Natural killer cell (primary cell): ENCODE measurements around the gene HYCC2. TPM values are rescaled to one million over a fixed set of nuclear protein-coding genes. Genes with fewer than 3 reads are reported as not detected.

Source experiments
- ATAC-seq, 3 donors: fragments of 150-1000 bp in 2 of 3; fragments of 200-7000 bp in 1 of 3; cut with Tn5 transposase; 1 replicate in 1 of 3; 2 replicates in 2 of 3; pipeline ENCODE4 v1.10.0; 2021; ENCODE audit warnings: mild to moderate bottlenecking in 2 of 3, moderate library complexity in 2 of 3
- DNase-seq, 2 donors: peaks; one replicate each; pipeline versions ENCODE4 v3.0.0 to v3.0.0-alpha.2; 2013 to 2021; ENCODE audit warnings: mixed read lengths in 1 of 2
- H3K27ac ChIP-seq: one replicate; pipeline ENCODE4 v1.5.1; 2013; ENCODE audit warnings: mild to moderate bottlenecking, low read length
- H3K27me3 ChIP-seq: one replicate; pipeline ENCODE4 v1.6.1; 2013; ENCODE audit warnings: low read length; ENCODE audit not compliant: control insufficient read depth, insufficient read depth
- H3K36me3 ChIP-seq: one replicate; pipeline ENCODE4 v1.6.1; 2013; ENCODE audit warnings: low read length; ENCODE audit not compliant: control insufficient read depth, insufficient read depth
- H3K4me1 ChIP-seq: one replicate; pipeline ENCODE4 v1.6.1; 2013; ENCODE audit warnings: low read length; ENCODE audit not compliant: control insufficient read depth, insufficient read depth
- H3K4me3 ChIP-seq: one replicate; pipeline ENCODE4 v1.5.1; 2013; ENCODE audit warnings: low read length
- H3K9me3 ChIP-seq: one replicate; pipeline ENCODE4 v1.6.1; 2013; ENCODE audit warnings: low read length; ENCODE audit not compliant: control insufficient read depth, insufficient read depth
- H3K27ac Mint-ChIP-seq, 2 donors: one replicate each; pipeline ENCODE4 v1.8.0; 2022; ENCODE audit warnings: mild to moderate bottlenecking in 2 of 2, mixed read lengths in 2 of 2, moderate library complexity in 1 of 2
- H3K27me3 Mint-ChIP-seq, 2 donors: one replicate each; pipeline ENCODE4 v1.8.0; 2022; ENCODE audit warnings: low read depth in 2 of 2, mixed read lengths in 2 of 2
- H3K36me3 Mint-ChIP-seq: one replicate; pipeline ENCODE4 v1.8.0; 2022; ENCODE audit warnings: mixed read lengths
- H3K4me1 Mint-ChIP-seq, 2 donors: one replicate each; pipeline ENCODE4 v1.8.0; 2022; ENCODE audit warnings: mixed read lengths in 2 of 2
- H3K4me3 Mint-ChIP-seq: one replicate; pipeline ENCODE4 v1.8.0; 2022; ENCODE audit warnings: mild to moderate bottlenecking, moderate library complexity, mixed read lengths
- H3K9me3 Mint-ChIP-seq, 2 donors: one replicate each; pipeline ENCODE4 v1.8.0; 2022; ENCODE audit warnings: mixed read lengths in 2 of 2
- CTCF ChIP-seq: fragments of 200-600 bp; IDR thresholded peaks from one replicate; pipeline ENCODE4 v1.8.0; 2022; ENCODE audit warnings: antibody characterized with exemption
- WGBS: methylation state at CpG from one replicate; pipeline ENCODE4 v1.1.7; 2013; ENCODE audit warnings: missing lambda C conversion rate; ENCODE audit not compliant: insufficient coverage; 5-methylcytosine and 5-hydroxymethylcytosine counted together
- intact Hi-C: fragments of 100-400 bp; cut with micrococcal nuclease; formaldehyde crosslinking; loops from one replicate; pipeline ENCODE4 v1.14.2; 2022
- total RNA-seq, 4 donors: library from RNA; stranded (reverse); fragments of 120-200 nt in 1 of 4; gene quantifications; one replicate each; pipeline versions ENCODE4 v1.2.3 to v1.2.4, GENCODE V29; 2013 to 2022

HYCC2 gene
- total RNA-seq, 3 donors from 2014 or later (not counting 1 experiment from before 2014, with no cell fraction given) = 54.2 to 62.5 (median 60.1) TPM

- DNase-seq = no peak
- intact Hi-C loops = no loop called here
- ATAC-seq = no peak
- Histone ChIP-seq H3K4me1 (peaks cover 37% of the 10 kb centered on the region), H3K36me3 (no peaks in the 10 kb centered on the region), H3K9me3 (no peaks in the 10 kb centered on the region), H3K4me3 (no peak overlapping the region), H3K27me3 (no peaks in the 10 kb centered on the region), H3K27ac (no peak overlapping the region)
- Mint-ChIP-seq H3K27ac (peak overlapping the region; percentile 93 to 100), H3K36me3 (peaks cover 3% of the 10 kb centered on the region), H3K27me3 (no peaks in the 10 kb centered on the region), H3K4me1 (peaks cover 41 to 49% of the 10 kb centered on the region in 2 donors), H3K9me3 (peaks cover 0 to 3% of the 10 kb centered on the region in 2 donors), H3K4me3 (peak overlapping the region; percentile 95)
- WGBS = 100% methylated on average over 3 of the region's 4 CpGs
- no peak for TF ChIP-seq CTCF
Measured at GRCh38 chr2:201114350-201114749, 42.9 kb upstream of the HYCC2 start.

- H3K36me3 ChIP-seq = no peaks in the 10 kb centered on the region
- ATAC-seq (no peak), DNase-seq (no peak)
- H3K4me3 ChIP-seq = no peak overlapping the region
- TF ChIP-seq CTCF = no peak
- H3K27me3 Mint-ChIP-seq = no peaks in the 10 kb centered on the region
- no peaks in the 10 kb centered on the region for H3K9me3 ChIP-seq
- no peak overlapping the region for H3K27ac ChIP-seq
- no peaks in the 10 kb centered on the region for H3K27me3 ChIP-seq
- H3K4me3 Mint-ChIP-seq = no peak overlapping the region
- 100% methylated on average over 2 of the region's 3 CpGs for WGBS
- H3K9me3 Mint-ChIP-seq = peaks cover 0 to 3% of the 10 kb centered on the region in 2 donors
- H3K36me3 Mint-ChIP-seq = no peaks in the 10 kb centered on the region
- H3K27ac Mint-ChIP-seq = no peak overlapping the region
- intact Hi-C loops = no loop called here
- H3K4me1 ChIP-seq = peaks cover 18% of the 10 kb centered on the region
- peaks cover 19 to 25% of the 10 kb centered on the region in 2 donors for H3K4me1 Mint-ChIP-seq
Measured at GRCh38 chr2:201111096-201111495, 39.6 kb upstream of the HYCC2 start.

- H3K27ac Mint-ChIP-seq = no peak overlapping the region
- H3K4me1 ChIP-seq = peaks cover 16% of the 10 kb centered on the region
- TF ChIP-seq CTCF = no peak
- H3K27me3 ChIP-seq = no peaks in the 10 kb centered on the region
- no peak overlapping the region for H3K27ac ChIP-seq
- no peaks in the 10 kb centered on the region for H3K36me3 ChIP-seq
- intact Hi-C loops = no loop called here
- H3K9me3 ChIP-seq = no peaks in the 10 kb centered on the region
- no peaks in the 10 kb centered on the region for H3K36me3 Mint-ChIP-seq
- H3K27me3 Mint-ChIP-seq = no peaks in the 10 kb centered on the region
- ATAC-seq (no peak), DNase-seq (no peak)
- H3K4me3 ChIP-seq = no peak overlapping the region
- H3K9me3 Mint-ChIP-seq = peaks cover 0 to 3% of the 10 kb centered on the region in 2 donors
- peaks cover 15 to 20% of the 10 kb centered on the region in 2 donors for H3K4me1 Mint-ChIP-seq
- no peak overlapping the region for H3K4me3 Mint-ChIP-seq
Measured at GRCh38 chr2:201110615-201111014, 39.1 kb upstream of the HYCC2 start.

GRCh38 chr2:201109186-201109585, 37.7 kb upstream of the HYCC2 start:
- no peak for TF ChIP-seq CTCF
- Histone ChIP-seq H3K4me1 (peaks cover 1% of the 10 kb centered on the region), H3K9me3 (no peaks in the 10 kb centered on the region), H3K27ac (no peak overlapping the region), H3K27me3 (no peaks in the 10 kb centered on the region), H3K4me3 (no peak overlapping the region), H3K36me3 (no peaks in the 10 kb centered on the region)
- Mint-ChIP-seq H3K4me3 (no peak overlapping the region), H3K36me3 (no peaks in the 10 kb centered on the region), H3K9me3 (no peaks in the 10 kb centered on the region), H3K4me1 (peaks cover under 1 to 6% of the 10 kb centered on the region in 2 donors), H3K27me3 (no peaks in the 10 kb centered on the region), H3K27ac (no peak overlapping the region)
- no peak for ATAC-seq
- intact Hi-C loops = no loop called here
- DNase-seq = no peak
- 97% methylated on average over 3 of the region's 4 CpGs for whole genome bisulfite sequencing
